Neural crest cell (in vitro differentiated cells): ENCODE measurements around the gene KLK5. TPM values are rescaled to one million over a fixed set of nuclear protein-coding genes. Genes with fewer than 3 reads are reported as not detected.
"Not testable (repeated sequence)": the region's sequence is repeated elsewhere in the genome, so short reads cannot be mapped to it uniquely, and the experiment has no call there.

ENCODE experiments used
- DNase-seq: peaks from one replicate; pipeline ENCODE4 v3.0.0; 2021; ENCODE audit warnings: low read depth, mixed read lengths, low spot score
- H3K27ac Mint-ChIP-seq: one replicate; pipeline ENCODE4 v1.8.0; 2021; ENCODE audit warnings: mild to moderate bottlenecking, mixed read lengths; ENCODE audit not compliant: unreplicated experiment
- H3K27me3 Mint-ChIP-seq: 2 replicates; pipeline ENCODE4 v1.8.0; 2021; ENCODE audit warnings: low read depth, mild to moderate bottlenecking, mixed read lengths
- H3K36me3 Mint-ChIP-seq: 2 replicates; pipeline ENCODE4 v1.8.0; 2021; ENCODE audit warnings: low read depth, mild to moderate bottlenecking, mixed read lengths
- H3K4me1 Mint-ChIP-seq: 2 replicates; pipeline ENCODE4 v1.8.0; 2021; ENCODE audit warnings: mixed read lengths
- H3K4me3 Mint-ChIP-seq: one replicate; pipeline ENCODE4 v1.8.0; 2021; ENCODE audit warnings: mild to moderate bottlenecking, mixed read lengths
- H3K9me3 Mint-ChIP-seq: 2 replicates; pipeline ENCODE4 v1.8.0; 2021; ENCODE audit warnings: mixed read lengths
- CTCF ChIP-seq: fragments of 200-600 bp; sonication (generic); conservative IDR thresholded peaks from 2 replicates; pipeline ENCODE4 v1.5.0; 2021; ENCODE audit warnings: antibody characterized with exemption, mild to moderate bottlenecking
- total RNA-seq: library from RNA; stranded (reverse); gene quantifications from 2 replicates; pipeline ENCODE4 v1.2.1, GENCODE V29; 2021

Gene KLK5
- total RNA-seq, 1 donor from 2014 or later: not detected

GRCh38 chr19:50998686-50999085 is 45.8 kb upstream of the KLK5 start:
- H3K27me3 Mint-ChIP-seq: peaks cover 66% of the 10 kb centered on the region
- TF ChIP-seq CTCF: no peak
- no peak overlapping the region for H3K27ac Mint-ChIP-seq
- no peaks in the 10 kb centered on the region for H3K9me3 Mint-ChIP-seq
- H3K4me3 Mint-ChIP-seq: no peak overlapping the region
- no peaks in the 10 kb centered on the region for H3K36me3 Mint-ChIP-seq
- H3K4me1 Mint-ChIP-seq: no peaks in the 10 kb centered on the region
- DNase-seq: no peak

DNA sequence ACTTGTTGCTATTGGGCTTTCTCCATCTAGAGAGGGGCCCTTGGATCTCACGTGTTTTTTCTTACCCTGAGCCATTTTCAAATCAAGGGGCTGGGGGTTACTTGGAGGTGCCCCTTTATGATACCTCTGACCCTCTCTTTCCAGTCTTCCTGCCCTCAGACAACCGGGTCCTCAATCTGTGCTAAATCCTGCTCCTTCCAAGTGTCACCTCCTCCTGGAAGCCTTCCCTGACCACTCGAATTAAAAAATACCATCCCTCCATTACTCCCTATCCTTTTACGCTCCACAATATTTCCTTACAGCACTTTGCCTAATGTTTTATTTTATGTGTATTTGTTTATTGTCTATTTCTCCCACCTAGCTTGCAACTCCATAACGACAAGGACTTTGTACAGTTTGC is 45.2 kb upstream of the KLK5 start:
- Mint-ChIP-seq H3K4me1 (no peaks in the 10 kb centered on the region), H3K36me3 (no peaks in the 10 kb centered on the region), H3K27ac (no peak overlapping the region), H3K4me3 (no peak overlapping the region), H3K27me3 (peaks cover 60% of the 10 kb centered on the region), H3K9me3 (no peaks in the 10 kb centered on the region)
- no peak for TF ChIP-seq CTCF
- no peak for DNase-seq

DNA sequence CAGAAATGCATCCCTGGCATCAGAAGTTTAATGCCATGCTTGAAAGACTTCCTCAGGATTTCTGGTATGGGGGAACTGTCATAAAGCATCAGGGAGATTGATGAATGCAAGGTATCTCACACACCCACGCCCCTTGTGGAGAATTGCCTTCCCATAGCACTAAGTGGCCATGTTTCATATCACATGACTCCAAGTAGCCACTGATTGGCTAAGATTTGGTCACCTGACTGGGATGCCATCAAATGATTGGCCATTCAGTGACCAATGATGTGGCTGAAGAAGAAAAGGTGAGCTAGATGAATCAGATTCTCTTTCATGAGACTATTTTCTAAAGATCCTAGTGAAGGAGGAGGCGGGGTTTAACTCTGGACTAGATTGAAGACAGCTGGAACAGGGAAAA is 41.3 kb upstream of the KLK5 start:
- H3K4me1 Mint-ChIP-seq: no peaks in the 10 kb centered on the region
- peaks cover 2% of the 10 kb centered on the region for H3K36me3 Mint-ChIP-seq
- H3K27me3 Mint-ChIP-seq: peaks cover 59% of the 10 kb centered on the region
- H3K9me3 Mint-ChIP-seq: peaks cover 14% of the 10 kb centered on the region
- no peak overlapping the region for H3K27ac Mint-ChIP-seq
- H3K4me3 Mint-ChIP-seq: no peak overlapping the region
- no peak for TF ChIP-seq CTCF
- DNase-seq: no peak

GRCh38 chr19:50992666-50993035 is 39.8 kb upstream of the KLK5 start:
- DNase-seq: no peak
- peaks cover 14% of the 10 kb centered on the region for H3K9me3 Mint-ChIP-seq
- H3K36me3 Mint-ChIP-seq: peaks cover 2% of the 10 kb centered on the region
- H3K27ac Mint-ChIP-seq: no peak overlapping the region
- H3K27me3 Mint-ChIP-seq: peaks cover 61% of the 10 kb centered on the region
- H3K4me3 Mint-ChIP-seq: no peak overlapping the region
- no peak for TF ChIP-seq CTCF
- no peaks in the 10 kb centered on the region for H3K4me1 Mint-ChIP-seq

DNA sequence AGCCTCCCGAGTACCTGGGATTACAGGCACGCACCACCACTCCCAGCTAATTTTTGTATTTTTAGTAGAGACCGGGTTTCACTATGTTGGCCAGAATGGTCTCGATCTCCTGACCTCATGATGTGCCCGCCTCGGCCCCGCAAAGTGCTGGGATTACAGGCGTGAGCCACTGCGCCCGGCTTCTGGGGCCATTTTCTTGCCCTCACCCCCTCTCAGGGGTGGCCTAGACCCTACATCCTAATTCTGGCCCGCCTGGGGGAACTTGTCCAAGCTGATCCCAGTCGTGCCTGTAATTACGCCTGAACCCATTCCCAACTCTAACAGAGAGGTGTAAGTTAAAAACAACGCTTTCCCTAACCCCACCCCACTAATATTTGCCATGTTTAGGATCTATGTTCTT is 31.6 kb upstream of the KLK5 start:
- peaks cover 64% of the 10 kb centered on the region for H3K27me3 Mint-ChIP-seq
- not testable (repeated sequence) for H3K27ac Mint-ChIP-seq, H3K36me3 Mint-ChIP-seq, H3K4me3 Mint-ChIP-seq, H3K9me3 Mint-ChIP-seq, H3K4me1 Mint-ChIP-seq, DNase-seq

DNA sequence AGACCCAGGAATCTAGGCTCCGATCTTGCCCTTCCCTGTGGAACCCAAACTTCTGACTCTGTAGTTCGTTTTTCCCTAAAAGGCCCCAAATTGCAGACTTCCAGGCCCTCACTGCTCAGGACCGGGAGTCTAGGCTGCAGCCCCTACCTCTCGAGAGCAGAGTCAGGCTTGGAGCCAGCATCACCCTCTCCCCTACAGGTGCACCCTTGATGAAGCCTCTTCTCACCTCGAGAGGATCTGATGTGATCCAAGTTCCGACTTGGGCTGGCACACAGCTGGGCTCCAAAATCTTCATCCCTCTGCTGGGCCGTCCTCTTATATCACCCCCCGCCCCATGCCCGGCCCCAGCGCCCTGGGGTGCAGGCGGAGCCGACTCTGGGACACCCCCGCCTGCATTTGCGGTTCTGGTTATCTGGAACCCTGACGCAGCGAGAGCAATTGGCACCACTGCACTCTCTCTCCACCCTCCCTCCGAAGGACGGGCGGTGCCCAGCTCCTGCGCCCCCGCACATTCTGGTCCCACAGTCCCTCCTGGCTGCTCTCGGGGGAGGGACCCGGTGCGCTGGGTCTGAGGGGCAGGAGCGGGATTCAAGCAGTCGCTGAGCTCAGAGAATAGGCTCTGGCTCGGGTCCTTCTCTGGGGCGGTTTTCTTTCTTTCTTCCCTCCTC is 30.9 kb upstream of the KLK5 start, which contains the start of gene KLK7:
TSS of gene KLK7 (minus strand) at position 293 of the 668 bp plus-strand sequence. CDS start 1,518 bp downstream, outside the sequence.
- TF ChIP-seq CTCF: no peak
- peaks cover 58% of the 10 kb centered on the region for H3K27me3 Mint-ChIP-seq
- H3K36me3 Mint-ChIP-seq: no peaks in the 10 kb centered on the region
- no peak within 1 kb of the TSS for H3K27ac Mint-ChIP-seq
- no peak for DNase-seq
- H3K9me3 Mint-ChIP-seq: peaks cover 3% of the 10 kb centered on the region
- peaks cover 8% of the 10 kb centered on the region for H3K4me1 Mint-ChIP-seq
- no peak within 1 kb of the TSS for H3K4me3 Mint-ChIP-seq
